GM12872 (cell line): ENCODE measurements around the gene XCL2.
"Not testable (repeated sequence)": the region's sequence is repeated elsewhere in the genome, so short reads cannot be mapped to it uniquely, and the experiment has no call there.

Source experiments
- TF ChIP-seq, protein P1 (sequence below): IDR thresholded peaks from 3 replicates; pipeline ENCODE4 v1.5.1; 2011; ENCODE audit warnings: low read depth, mild to moderate bottlenecking, low read length, moderate library complexity; ENCODE audit not compliant: insufficient read depth

XCL2 gene, protein sequence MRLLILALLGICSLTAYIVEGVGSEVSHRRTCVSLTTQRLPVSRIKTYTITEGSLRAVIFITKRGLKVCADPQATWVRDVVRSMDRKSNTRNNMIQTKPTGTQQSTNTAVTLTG

DNA sequence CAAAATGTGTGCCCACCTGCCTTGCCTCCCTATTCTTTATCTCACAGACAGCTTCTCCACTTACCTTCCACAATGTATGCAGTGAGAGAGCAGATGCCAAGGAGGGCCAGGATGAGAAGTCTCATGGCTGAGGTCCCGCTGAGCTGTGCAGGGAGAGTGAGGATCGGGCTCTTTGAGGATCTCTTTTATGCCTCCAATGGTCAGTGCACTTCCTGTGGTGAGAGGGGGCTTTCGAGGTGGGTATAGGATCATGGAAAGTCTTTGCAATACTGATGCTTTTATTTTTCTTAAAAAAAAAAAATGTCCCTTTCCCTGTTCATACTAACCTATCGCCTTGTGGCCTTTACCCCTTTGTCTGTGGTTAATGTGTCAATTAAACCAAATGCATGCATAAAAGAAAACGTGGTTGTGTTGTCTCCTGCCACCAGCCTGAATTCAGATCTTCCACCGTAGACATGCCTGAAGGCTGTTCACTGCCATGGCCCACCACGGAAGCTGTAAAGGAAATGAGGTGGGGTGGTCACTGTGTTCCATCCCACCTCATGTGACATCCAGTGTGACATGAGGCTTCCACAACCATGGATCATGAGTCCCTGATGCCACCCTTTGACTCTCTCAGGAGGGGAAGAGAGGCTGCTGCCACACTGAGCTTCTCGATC, at the start of gene XCL2:
XCL2 (minus strand) TSS at position 158 of the 659 bp plus-strand sequence; CDS start at position 125, 33 bp downstream.
- TF ChIP-seq, protein P1, sequence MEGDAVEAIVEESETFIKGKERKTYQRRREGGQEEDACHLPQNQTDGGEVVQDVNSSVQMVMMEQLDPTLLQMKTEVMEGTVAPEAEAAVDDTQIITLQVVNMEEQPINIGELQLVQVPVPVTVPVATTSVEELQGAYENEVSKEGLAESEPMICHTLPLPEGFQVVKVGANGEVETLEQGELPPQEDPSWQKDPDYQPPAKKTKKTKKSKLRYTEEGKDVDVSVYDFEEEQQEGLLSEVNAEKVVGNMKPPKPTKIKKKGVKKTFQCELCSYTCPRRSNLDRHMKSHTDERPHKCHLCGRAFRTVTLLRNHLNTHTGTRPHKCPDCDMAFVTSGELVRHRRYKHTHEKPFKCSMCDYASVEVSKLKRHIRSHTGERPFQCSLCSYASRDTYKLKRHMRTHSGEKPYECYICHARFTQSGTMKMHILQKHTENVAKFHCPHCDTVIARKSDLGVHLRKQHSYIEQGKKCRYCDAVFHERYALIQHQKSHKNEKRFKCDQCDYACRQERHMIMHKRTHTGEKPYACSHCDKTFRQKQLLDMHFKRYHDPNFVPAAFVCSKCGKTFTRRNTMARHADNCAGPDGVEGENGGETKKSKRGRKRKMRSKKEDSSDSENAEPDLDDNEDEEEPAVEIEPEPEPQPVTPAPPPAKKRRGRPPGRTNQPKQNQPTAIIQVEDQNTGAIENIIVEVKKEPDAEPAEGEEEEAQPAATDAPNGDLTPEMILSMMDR = not testable (repeated sequence)

DNA sequence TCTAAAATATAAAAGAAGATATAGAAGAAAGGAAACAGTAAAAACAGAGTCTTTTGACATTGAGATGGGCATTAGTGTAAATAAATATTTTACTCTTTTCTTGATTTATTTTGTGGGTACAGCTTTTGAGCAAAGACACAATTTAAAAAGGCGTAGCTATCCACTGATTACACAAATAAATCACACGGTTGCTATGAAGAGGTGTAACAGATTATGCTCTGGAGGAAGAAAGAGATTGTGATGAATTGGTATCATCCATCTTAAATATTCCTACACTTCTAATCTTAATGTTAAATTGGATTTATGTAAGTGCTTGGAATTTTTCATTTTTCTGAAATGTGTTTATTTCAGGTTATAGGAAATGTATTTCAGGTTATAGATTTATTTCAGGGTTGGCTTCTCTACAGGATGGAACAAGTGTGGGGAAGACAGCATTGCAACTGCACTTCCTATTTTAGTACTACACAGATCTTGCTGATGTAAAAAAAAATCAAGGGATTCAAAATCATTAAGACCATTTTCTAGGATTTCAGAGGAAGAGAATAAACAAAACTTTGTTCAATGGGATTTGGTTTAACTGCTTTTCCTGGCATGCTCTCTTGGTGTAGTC, 47.9 kb upstream of the XCL2 start:
- TF ChIP-seq, protein P1 = no peak

DNA sequence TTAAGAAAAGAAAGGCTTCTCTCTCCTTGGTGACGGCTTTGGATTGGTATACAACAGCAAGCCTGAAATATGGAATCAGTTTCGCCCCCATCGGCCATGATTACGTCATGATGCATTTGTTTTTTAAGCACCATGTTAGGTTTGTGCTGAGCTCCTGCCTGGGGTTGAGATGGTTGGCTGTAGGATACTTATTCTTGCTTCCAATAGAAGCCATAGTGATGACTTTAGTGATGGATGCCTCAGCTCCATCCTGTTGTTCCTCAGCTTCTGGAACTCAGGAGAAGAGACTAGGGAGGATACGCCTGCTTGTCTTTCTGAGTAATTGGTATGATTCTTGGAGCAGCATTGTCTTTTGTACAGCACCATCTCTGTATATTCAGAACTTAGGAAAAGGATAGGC, 47.3 kb upstream of the XCL2 start:
- TF ChIP-seq, protein P1 = no peak

DNA sequence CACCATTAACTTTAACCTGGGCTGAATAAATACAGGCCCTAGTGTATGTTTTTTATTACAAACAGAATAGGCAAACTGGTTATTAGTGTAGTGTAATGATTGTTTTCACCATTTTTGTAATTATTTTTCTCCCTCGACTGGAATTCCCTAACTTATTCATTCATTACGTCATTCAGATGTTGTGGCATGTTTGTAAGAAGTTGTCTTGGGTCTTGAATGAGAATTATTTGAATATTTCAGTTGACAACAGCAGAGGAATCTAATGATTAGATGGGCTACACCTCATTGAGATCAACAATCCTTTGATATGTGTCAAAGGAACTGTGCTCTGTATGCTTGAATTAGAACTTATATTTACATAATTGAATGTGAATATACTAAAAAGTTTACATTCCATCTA, 45.4 kb upstream of the XCL2 start:
- TF ChIP-seq, protein P1 = no peak

DNA sequence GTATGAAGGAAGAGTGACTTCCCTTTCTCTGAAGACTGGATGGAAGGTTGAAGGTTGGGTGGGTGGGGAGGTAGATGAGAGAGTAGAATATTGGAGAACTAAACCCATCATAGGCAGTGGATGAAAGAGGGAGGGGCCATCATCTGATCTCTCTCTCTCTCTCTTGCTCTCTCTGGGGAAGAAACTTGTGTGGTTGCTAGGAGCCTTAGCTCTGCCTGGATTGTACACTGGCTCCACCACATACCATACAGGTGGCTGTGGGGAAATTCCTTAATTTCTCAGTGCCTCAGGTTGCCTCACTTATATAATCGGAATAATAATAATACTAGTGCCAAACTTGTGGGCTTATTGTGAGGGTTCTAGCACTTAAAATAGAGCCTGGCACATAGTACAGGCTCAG, 42.1 kb upstream of the XCL2 start:
- TF ChIP-seq, protein P1 = no peak

DNA sequence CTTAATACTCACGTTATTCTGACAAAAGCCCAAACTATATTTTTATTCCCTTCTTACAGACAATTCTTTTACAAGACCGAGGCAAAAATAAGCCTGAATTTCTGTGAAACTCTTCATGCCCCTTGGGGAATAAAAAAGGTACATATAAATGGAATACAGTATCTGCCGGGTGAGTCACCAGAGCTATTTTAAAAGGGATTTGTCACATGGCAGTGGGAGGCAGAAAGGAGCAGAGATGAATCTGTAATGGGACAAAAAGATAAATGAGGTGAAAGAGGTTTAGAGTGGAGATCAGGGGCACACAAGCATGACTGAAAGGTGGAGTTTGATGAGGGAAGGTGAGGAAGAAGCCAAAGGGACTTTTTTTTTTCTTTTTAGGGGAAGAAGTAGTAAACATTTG, 41.4 kb upstream of the XCL2 start:
- TF ChIP-seq, protein P1 = no peak

DNA sequence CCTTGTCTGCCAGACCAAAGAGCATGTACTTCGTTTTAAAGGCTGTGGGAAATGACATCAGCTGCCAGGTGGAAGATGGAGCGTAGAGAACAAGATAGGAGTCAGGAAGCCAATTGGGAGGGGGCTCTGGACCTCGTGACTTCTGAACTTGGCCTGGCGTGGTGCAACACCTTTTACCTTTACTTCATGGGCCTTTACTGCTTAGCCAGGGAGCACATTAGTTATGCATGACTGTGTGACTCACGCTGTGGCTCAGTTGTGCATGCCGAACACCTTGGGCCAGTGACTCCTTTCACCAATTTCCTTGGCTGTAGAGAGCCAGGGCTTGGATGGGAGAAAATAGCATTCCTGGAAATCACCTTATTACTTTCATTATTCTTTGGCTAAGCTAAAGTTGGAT, 39.8 kb upstream of the XCL2 start:
- TF ChIP-seq, protein P1 = no peak
